Measurements from ENCODE around the gene CNTNAP5. TPM values are rescaled to one million over a fixed set of nuclear protein-coding genes. Genes with fewer than 3 reads are reported as not detected.

Gene CNTNAP5
- total and polyA plus RNA-seq, 9 of the 15 experiments (the other 6 are each of a cell fraction or from before 2014, with no cell fraction given): not detected

- FAIRE-seq (no peak), DNase-seq (ENCODE audit: extremely low read depth in 1 of 4, low spot score in 3 of 4) (no peak), ATAC-seq (no peak)
- H3K9me3 ChIP-seq (replicated peaks; ENCODE audit: control insufficient read depth, insufficient read depth, low read depth, low read length): no peaks in the 10 kb centered on the region
- WGBS (ENCODE audit: insufficient coverage, low coverage, missing lambda C conversion rate): 4% methylated on average over 3 of the region's 3 CpGs
- no peaks in the 10 kb centered on the region for H4K20me1 ChIP-seq (replicated peaks; ENCODE audit: control insufficient read depth, insufficient read depth, low read length)
- CTCF ChIA-PET (ENCODE audit: low intra/inter-chr PET ratio): interaction anchor here (0.5 kb wide), 1 partner anchor 169 kb away, joined by 4 read pairs; no protein-coding TSS in a partner anchor
- H3K9ac ChIP-seq (ENCODE audit: insufficient read depth in 1 of 2, low read depth in 2 of 2, low read length in 2 of 2): no peak overlapping the region
- H3K27me3 ChIP-seq (ENCODE audit: control insufficient read depth in 2 of 2, insufficient read depth in 2 of 2, low read length in 2 of 2): no peaks in the 10 kb centered on the region
- H2AFZ ChIP-seq (ENCODE audit: low read depth, low read length): no peak overlapping the region
- POLR2A ChIA-PET: no interaction called here
- no peak overlapping the region for H3K4me2 ChIP-seq (ENCODE audit: insufficient read depth, low read length)
- no peaks in the 10 kb centered on the region for H3K9me1 ChIP-seq (ENCODE audit: control insufficient read depth, insufficient read depth, low read length)
- H3K4me1 ChIP-seq (replicated peaks in 1 of 2; ENCODE audit: control insufficient read depth in 2 of 2, insufficient read depth in 2 of 2, low read length in 2 of 2): no peaks in the 10 kb centered on the region
- BruUV-seq (replicated peaks): no TSS peak
- H3K79me2 ChIP-seq (ENCODE audit: control insufficient read depth, insufficient read depth, low read length): no peaks in the 10 kb centered on the region
- H3K36me3 ChIP-seq (ENCODE audit: control insufficient read depth, insufficient read depth, low read length): no peaks in the 10 kb centered on the region
- intact Hi-C loops (cut with micrococcal nuclease): no loop called here
- in situ Hi-C loops (cut with MboI): no loop called here
- H3K4me3 ChIP-seq: no peak overlapping the region
- H3K27ac ChIP-seq (ENCODE audit: extremely low read depth, low read depth, low read length): no peak overlapping the region
- TF ChIP-seq ZEB2 (IDR thresholded peaks at IDR 0.05): no peak
- TF ChIP-seq SIX5 (IDR thresholded peaks at IDR 0.05; ENCODE audit: borderline replicate concordance in 1 of 2, insufficient read depth in 1 of 2, low read depth in 1 of 2, low read length in 2 of 2): no peak
- no peak for TF ChIP-seq ZBTB7A (IDR thresholded peaks at IDR 0.05; ENCODE audit: borderline replicate concordance, control insufficient read depth, low read depth, low read length)
- TF ChIP-seq HMG20A (CRISPR knock-in tag; conservative IDR thresholded peaks at IDR 0.05): no peak
- no peak for TF ChIP-seq RBM22 (IDR thresholded peaks at IDR 0.05; ENCODE audit: low read depth, low read length, poor library complexity, severe bottlenecking)
- TF ChIP-seq EZH2 (IDR thresholded peaks at IDR 0.05; ENCODE audit: borderline replicate concordance, low read depth, low read length): no peak
- TF ChIP-seq SMARCB1 (IDR thresholded peaks at IDR 0.05; ENCODE audit: insufficient read length, low read depth): no peak
- no peak for TF ChIP-seq KDM2B (CRISPR knock-in tag; IDR thresholded peaks at IDR 0.05)
- TF ChIP-seq ZNF175 (CRISPR knock-in tag; IDR thresholded peaks at IDR 0.05; ENCODE audit: low read depth): no peak
- no peak for TF ChIP-seq C11orf30 (IDR thresholded peaks at IDR 0.05; ENCODE audit: low read depth)
- no peak for TF ChIP-seq ZNF507 (tag; conservative IDR thresholded peaks at IDR 0.05)
- TF ChIP-seq ARHGAP35 (IDR thresholded peaks at IDR 0.05; ENCODE audit: partially characterized antibody): no peak
- TF ChIP-seq PHB (CRISPR knock-in tag; IDR thresholded peaks at IDR 0.05): no peak
- no peak for TF ChIP-seq NCOA4 (IDR thresholded peaks at IDR 0.05; ENCODE audit: partially characterized antibody)
- TF ChIP-seq FOXJ3 (CRISPR knock-in tag; IDR thresholded peaks at IDR 0.05): no peak
- TF ChIP-seq HNRNPL (IDR thresholded peaks at IDR 0.05; ENCODE audit: low read depth, low read length): no peak
- no peak for TF ChIP-seq RBM39 (optimal IDR thresholded peaks at IDR 0.05; ENCODE audit: low read depth, low read length)
- no peak for TF ChIP-seq LCOR (CRISPR knock-in tag; IDR thresholded peaks at IDR 0.05)
These were observed 811.3 kb downstream of the CNTNAP5 start for GRCh38 chr2:124836416-124836815.

Data from K562 (cell line).